GM12872 (cell line): ENCODE results near the gene TEDC2.

Experiments used
- CTCF ChIP-seq: IDR thresholded peaks from 3 replicates; pipeline ENCODE4 v1.5.1; 2011; ENCODE audit warnings: low read depth, mild to moderate bottlenecking, low read length, moderate library complexity; ENCODE audit not compliant: insufficient read depth

Gene TEDC2

GRCh38 chr16:2429771-2430663, 29.9 kb upstream of the TEDC2 start:
- peak; percentile 57 for TF ChIP-seq CTCF

GRCh38 chr16:2432286-2432685, 27.6 kb upstream of the TEDC2 start:
- 0 out of 3 replicates have a peak, but pooled peaks have one; percentile 21 for TF ChIP-seq CTCF

- no peak for TF ChIP-seq CTCF
Measured at GRCh38 chr16:2432801-2433505, 27.0 kb upstream of the TEDC2 start.

- TF ChIP-seq CTCF, result no peak
Measured at GRCh38 chr16:2436110-2436509, 23.8 kb upstream of the TEDC2 start.

- TF ChIP-seq CTCF, result no peak
Measured at GRCh38 chr16:2437032-2437790, 22.7 kb upstream of the TEDC2 start.

GRCh38 chr16:2438121-2438520, 21.8 kb upstream of the TEDC2 start:
- no peak for TF ChIP-seq CTCF

- no peak for TF ChIP-seq CTCF
Measured at GRCh38 chr16:2439598-2439997, 20.3 kb upstream of the TEDC2 start.
